Measurements from ENCODE around the gene PCDHGA6. TPM values are rescaled to one million over a fixed set of nuclear protein-coding genes. Genes with fewer than 3 reads are reported as not detected.
"Not testable (repeated sequence)": the region's sequence is repeated elsewhere in the genome, so short reads cannot be mapped to it uniquely, and the experiment has no call there.

Gene PCDHGA6
- total RNA-seq, 2 experiments from 2014 or later: not detected

DNA sequence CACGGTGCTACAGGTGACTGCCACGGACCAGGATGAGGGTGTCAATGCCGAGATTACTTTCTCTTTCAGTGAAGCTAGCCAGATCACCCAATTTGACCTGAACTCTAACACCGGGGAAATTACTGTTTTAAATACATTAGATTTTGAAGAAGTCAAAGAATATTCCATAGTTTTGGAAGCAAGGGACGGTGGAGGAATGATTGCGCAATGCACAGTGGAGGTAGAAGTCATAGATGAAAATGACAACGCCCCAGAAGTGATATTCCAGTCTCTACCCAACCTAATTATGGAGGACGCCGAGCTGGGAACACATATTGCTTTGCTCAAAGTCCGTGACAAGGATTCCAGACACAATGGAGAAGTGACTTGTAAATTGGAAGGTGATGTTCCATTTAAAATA, 15.0 kb downstream of the PCDHGA6 start:
- DNase-seq: no peak
- H3K4me1 Mint-ChIP-seq: no peaks in the 10 kb centered on the region
- no peak overlapping the region for H3K4me3 Mint-ChIP-seq
- no peak overlapping the region for H3K27ac Mint-ChIP-seq
- POLR2A ChIA-PET: no interaction called here
- peaks cover 27% of the 10 kb centered on the region for H3K9me3 Mint-ChIP-seq
- H3K27me3 Mint-ChIP-seq: peaks cover 45% of the 10 kb centered on the region
- peaks cover 2% of the 10 kb centered on the region for H3K36me3 Mint-ChIP-seq (ENCODE audit: low read depth)
- CTCF ChIA-PET: interaction anchor here (1.7 kb wide), 1 partner anchor 19 kb away, joined by 5 read pairs; the partner anchor contains the start of gene PCDHGB3

DNA sequence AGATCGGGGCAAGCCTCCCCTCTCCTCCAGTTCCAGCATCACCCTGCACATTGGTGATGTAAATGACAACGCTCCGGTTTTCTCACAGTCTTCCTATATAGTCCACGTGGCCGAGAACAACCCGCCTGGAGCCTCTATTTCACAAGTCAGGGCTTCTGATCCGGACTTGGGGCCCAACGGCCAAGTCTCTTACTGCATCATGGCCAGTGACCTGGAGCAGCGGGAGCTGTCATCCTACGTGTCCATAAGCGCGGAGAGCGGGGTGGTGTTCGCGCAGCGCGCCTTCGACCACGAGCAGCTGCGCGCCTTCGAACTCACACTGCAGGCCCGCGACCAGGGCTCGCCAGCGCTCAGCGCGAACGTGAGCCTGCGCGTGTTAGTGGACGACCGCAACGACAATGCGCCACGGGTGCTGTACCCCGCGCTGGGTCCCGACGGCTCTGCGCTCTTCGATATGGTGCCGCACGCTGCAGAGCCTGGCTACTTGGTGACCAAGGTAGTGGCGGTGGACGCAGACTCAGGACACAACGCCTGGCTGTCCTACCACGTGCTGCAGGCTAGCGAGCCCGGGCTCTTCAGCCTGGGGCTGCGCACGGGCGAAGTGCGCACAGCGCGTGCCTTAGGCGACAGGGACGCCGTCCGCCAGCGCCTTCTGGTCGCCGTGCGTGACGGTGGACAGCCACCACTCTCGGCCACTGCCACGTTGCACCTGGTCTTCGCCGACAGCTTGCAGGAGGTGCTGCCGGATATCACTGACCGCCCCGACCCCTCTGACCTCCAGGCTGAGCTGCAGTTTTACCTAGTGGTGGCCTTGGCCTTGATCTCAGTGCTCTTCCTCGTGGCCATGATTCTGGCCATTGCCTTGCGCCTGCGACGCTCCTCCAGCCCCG, 15.7 kb downstream of the PCDHGA6 start:
- H3K27ac Mint-ChIP-seq: no peak overlapping the region

DNA sequence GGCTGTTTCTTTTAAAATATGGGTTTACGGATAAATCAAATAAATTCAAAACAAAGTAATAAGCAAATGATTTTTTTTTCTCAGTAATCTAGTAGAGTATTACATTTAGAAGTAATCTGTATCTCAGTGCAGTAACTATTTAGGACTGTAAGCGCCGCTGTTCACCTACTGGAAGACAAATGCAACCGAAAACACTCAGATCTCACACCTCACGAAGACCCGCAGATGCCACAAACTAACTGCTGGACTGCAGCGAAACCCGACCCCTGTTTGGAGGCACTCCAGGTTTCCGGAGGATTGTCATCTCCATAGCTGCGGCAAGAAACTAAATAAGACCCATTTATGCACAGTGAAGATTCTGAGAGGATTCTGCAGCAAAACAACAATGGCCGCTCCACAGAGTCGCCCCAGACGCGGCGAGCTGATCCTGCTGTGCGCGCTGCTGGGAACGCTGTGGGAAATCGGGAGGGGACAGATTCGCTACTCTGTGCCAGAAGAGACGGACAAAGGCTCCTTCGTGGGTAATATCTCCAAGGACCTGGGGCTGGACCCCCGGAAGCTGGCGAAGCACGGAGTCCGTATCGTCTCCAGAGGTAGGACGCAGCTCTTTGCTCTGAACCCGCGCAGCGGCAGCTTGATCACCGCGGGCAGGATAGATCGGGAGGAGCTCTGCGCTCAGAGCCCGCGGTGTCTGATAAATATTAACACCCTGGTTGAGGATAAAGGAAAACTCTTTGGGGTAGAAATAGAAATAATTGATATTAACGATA, 18.9 kb downstream of the PCDHGA6 start, which contains the start of gene PCDHGA8:
TSS of gene PCDHGA8 (plus strand) at position 205 of the 770 bp plus-strand sequence. CDS start at position 386, 181 bp downstream.
- Mint-ChIP-seq H3K27ac (no peak within 1 kb of the TSS), H3K36me3 (ENCODE audit: low read depth) (peaks cover 2% of the 10 kb centered on the region), H3K4me1 (no peaks in the 10 kb centered on the region), H3K9me3 (peaks cover 32% of the 10 kb centered on the region), H3K27me3 (peaks cover 46% of the 10 kb centered on the region), H3K4me3 (no peak within 1 kb of the TSS)
- ChIA-PET POLR2A (no interaction called here), CTCF (interaction anchor here (0.9 to 1.2 kb wide), 2 partner anchors 12 to 54 kb away, joined by 3 read pairs; partner anchors contain the start of gene PCDHGA2)
- no peak for DNase-seq

More for the DNA sequence above, 15.7 kb downstream of the PCDHGA6 start:
- ChIA-PET CTCF (interaction anchor here (1.2 to 1.7 kb wide), 3 partner anchors 19 to 175 kb away, joined by 3 to 5 read pairs (median 3); partner anchors contain the start of genes PCDHGB2 and PCDHGB3), POLR2A (no interaction called here)
- no peak for DNase-seq
- Mint-ChIP-seq H3K36me3 (ENCODE audit: low read depth) (peaks cover 2% of the 10 kb centered on the region), H3K9me3 (peaks cover 26% of the 10 kb centered on the region), H3K4me1 (no peaks in the 10 kb centered on the region), H3K4me3 (no peak overlapping the region), H3K27me3 (peaks cover 49% of the 10 kb centered on the region)

DNA sequence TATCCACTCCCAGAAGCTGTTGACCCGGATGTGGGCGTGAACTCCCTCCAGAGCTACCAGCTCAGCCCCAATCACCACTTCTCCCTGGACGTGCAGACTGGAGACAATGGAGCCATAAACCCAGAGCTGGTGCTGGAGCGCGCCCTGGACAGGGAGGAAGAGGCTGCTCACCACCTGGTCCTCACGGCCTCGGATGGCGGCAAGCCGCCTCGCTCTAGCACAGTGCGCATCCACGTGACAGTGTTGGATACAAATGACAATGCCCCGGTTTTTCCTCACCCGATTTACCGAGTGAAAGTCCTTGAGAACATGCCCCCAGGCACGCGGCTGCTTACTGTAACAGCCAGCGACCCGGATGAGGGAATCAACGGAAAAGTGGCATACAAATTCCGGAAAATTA, 19.6 kb downstream of the PCDHGA6 start:
- POLR2A ChIA-PET: no interaction called here
- Mint-ChIP-seq H3K9me3 (peaks cover 31% of the 10 kb centered on the region), H3K4me1 (no peaks in the 10 kb centered on the region), H3K27ac (no peak overlapping the region), H3K27me3 (peaks cover 44% of the 10 kb centered on the region), H3K4me3 (no peak overlapping the region), H3K36me3 (ENCODE audit: low read depth) (peaks cover 2% of the 10 kb centered on the region)
- DNase-seq: no peak
- CTCF ChIA-PET: interaction anchor here (0.9 kb wide), 1 partner anchor 13 kb away, joined by 3 read pairs; no protein-coding TSS in a partner anchor

DNA sequence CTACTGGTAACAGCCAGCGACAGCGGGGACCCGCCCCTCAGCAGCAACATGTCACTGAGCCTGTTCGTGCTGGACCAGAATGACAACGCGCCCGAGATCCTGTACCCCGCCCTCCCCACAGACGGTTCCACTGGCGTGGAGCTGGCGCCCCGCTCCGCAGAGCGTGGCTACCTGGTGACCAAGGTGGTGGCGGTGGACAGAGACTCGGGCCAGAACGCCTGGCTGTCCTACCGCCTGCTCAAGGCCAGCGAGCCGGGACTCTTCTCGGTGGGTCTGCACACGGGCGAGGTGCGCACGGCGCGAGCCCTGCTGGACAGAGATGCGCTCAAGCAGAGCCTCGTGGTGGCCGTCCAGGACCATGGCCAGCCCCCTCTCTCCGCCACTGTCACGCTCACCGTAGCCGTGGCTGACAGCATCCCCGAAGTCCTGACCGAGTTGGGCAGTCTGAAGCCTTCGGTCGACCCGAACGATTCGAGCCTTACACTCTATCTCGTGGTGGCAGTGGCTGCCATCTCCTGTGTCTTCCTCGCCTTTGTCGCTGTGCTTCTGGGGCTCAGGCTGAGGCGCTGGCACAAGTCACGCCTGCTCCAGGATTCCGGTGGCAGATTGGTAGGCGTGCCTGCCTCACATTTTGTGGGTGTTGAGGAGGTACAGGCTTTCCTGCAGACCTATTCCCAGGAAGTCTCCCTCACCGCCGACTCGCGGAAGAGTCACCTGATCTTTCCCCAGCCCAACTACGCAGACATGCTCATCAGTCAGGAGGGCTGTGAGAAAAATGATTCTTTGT, 20.9 kb downstream of the PCDHGA6 start:
- H3K36me3 Mint-ChIP-seq (ENCODE audit: low read depth); POLR2A ChIA-PET; H3K4me3 Mint-ChIP-seq; H3K27ac Mint-ChIP-seq; H3K4me1 Mint-ChIP-seq; DNase-seq: not testable (repeated sequence)
- H3K9me3 Mint-ChIP-seq: peaks cover 32% of the 10 kb centered on the region
- CTCF ChIA-PET: interaction anchor here (0.8 kb wide), 2 partner anchors 30 to 161 kb away, joined by 3 read pairs; no protein-coding TSS in a partner anchor
- peaks cover 47% of the 10 kb centered on the region for H3K27me3 Mint-ChIP-seq

DNA sequence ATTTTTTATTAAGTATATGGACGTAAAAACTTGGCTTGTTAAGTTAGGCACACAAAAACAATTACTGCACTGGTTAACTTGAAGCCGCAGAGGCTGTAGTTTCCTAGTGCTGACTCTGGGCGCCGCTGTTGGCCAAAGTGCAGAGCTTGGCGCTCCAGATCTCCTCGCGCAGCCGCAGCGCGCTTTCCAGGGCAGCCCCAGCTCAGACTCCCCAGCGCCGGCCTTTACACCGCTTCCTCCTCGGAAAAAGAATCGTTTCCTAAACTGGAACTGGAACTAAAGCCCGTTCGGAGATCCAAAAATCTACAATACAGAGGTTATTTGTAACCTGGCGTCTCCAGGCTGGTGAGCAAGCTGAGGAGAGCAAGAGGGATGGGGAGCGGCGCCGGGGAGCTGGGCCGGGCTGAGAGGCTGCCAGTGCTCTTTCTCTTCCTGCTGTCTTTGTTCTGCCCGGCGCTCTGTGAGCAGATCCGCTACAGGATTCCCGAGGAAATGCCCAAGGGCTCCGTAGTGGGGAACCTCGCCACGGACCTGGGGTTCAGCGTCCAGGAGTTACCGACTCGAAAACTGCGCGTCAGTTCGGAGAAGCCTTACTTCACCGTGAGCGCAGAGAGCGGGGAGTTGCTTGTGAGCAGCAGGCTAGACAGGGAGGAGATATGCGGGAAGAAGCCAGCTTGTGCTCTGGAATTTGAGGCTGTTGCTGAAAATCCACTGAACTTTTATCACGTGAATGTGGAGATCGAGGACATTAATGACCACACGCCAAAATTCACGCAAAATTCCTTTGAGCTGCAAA, 24.3 kb downstream of the PCDHGA6 start, which contains the start of gene PCDHGB5:
TSS of gene PCDHGB5 (plus strand) at position 192 of the 796 bp plus-strand sequence. CDS start at position 373, 181 bp downstream.
- H3K4me3 Mint-ChIP-seq: peak within 1 kb of the TSS; percentile 25
- not testable (repeated sequence) for H3K36me3 Mint-ChIP-seq (ENCODE audit: low read depth); H3K4me1 Mint-ChIP-seq
- peaks cover 48% of the 10 kb centered on the region for H3K27me3 Mint-ChIP-seq
- ChIA-PET POLR2A (interaction anchor here (0.7 kb wide), 1 partner anchor 15 kb away, joined by 3 read pairs; the partner anchor contains the start of gene PCDHGA10), CTCF (interaction anchor here (1.2 to 3.0 kb wide), 9 partner anchors 10 to 556 kb away, joined by 3 to 11 read pairs (median 5); partner anchors contain the start of genes PCDHGA10, PCDHGA11, PCDHGA6 and PCDHGB6)
- peaks cover 24% of the 10 kb centered on the region for H3K9me3 Mint-ChIP-seq
- DNase-seq: peak; percentile 34
- peak within 1 kb of the TSS; percentile 33 for H3K27ac Mint-ChIP-seq

DNA sequence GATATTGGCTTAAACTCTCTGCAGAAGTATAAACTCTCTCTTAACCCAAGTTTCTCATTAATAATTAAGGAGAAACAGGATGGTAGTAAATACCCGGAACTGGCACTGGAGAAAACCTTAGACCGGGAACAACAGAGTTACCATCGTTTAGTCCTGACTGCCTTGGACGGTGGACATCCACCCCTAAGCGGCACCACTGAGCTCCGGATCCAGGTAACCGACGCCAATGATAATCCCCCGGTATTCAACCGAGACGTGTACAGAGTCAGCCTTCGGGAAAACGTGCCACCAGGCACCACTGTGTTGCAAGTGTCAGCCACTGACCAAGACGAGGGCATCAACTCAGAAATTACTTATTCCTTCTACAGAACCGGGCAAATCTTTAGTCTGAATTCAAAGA, 24.9 kb downstream of the PCDHGA6 start:
- H3K36me3 Mint-ChIP-seq (ENCODE audit: low read depth): peaks cover 7% of the 10 kb centered on the region
- no peaks in the 10 kb centered on the region for H3K4me1 Mint-ChIP-seq
- peak overlapping the region; percentile 33 for H3K27ac Mint-ChIP-seq
- peaks cover 29% of the 10 kb centered on the region for H3K9me3 Mint-ChIP-seq
- H3K4me3 Mint-ChIP-seq: peak overlapping the region; percentile 25
- POLR2A ChIA-PET: no interaction called here
- H3K27me3 Mint-ChIP-seq: peaks cover 52% of the 10 kb centered on the region
- CTCF ChIA-PET: interaction anchor here (1.2 to 3.0 kb wide), 3 partner anchors 18 to 557 kb away, joined by 3 to 11 read pairs (median 3); no protein-coding TSS in a partner anchor
- DNase-seq: no peak

DNA sequence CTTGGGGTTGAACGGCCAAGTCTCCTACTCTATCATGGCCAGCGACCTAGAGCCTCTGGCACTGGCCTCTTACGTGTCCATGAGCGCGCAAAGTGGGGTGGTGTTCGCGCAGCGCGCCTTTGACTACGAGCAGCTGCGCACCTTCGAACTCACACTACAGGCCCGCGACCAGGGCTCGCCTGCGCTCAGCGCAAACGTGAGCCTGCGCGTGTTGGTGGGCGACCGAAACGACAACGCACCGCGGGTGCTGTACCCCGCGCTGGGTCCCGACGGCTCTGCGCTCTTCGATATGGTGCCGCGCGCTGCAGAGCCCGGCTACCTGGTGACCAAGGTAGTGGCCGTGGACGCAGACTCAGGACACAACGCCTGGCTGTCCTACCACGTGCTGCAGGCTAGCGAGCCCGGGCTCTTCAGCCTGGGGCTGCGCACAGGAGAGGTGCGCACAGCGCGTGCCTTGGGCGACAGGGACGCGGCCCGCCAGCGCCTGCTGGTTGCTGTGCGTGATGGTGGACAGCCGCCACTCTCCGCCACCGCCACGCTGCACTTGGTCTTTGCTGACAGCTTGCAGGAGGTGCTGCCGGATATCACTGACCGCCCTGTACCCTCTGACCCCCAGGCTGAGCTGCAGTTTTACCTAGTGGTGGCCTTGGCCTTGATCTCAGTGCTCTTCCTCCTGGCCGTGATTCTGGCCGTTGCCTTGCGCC, 26.0 kb downstream of the PCDHGA6 start:
- Mint-ChIP-seq H3K9me3 (peaks cover 27% of the 10 kb centered on the region), H3K4me3 (no peak overlapping the region), H3K4me1 (no peaks in the 10 kb centered on the region), H3K36me3 (ENCODE audit: low read depth) (peaks cover 7% of the 10 kb centered on the region), H3K27me3 (peaks cover 50% of the 10 kb centered on the region), H3K27ac (no peak overlapping the region)
- DNase-seq: no peak
- CTCF ChIA-PET: interaction anchor here (0.7 kb wide), 1 partner anchor 13 kb away, joined by 3 read pairs; the partner anchor contains the start of gene PCDHGA10
- POLR2A ChIA-PET: no interaction called here

DNA sequence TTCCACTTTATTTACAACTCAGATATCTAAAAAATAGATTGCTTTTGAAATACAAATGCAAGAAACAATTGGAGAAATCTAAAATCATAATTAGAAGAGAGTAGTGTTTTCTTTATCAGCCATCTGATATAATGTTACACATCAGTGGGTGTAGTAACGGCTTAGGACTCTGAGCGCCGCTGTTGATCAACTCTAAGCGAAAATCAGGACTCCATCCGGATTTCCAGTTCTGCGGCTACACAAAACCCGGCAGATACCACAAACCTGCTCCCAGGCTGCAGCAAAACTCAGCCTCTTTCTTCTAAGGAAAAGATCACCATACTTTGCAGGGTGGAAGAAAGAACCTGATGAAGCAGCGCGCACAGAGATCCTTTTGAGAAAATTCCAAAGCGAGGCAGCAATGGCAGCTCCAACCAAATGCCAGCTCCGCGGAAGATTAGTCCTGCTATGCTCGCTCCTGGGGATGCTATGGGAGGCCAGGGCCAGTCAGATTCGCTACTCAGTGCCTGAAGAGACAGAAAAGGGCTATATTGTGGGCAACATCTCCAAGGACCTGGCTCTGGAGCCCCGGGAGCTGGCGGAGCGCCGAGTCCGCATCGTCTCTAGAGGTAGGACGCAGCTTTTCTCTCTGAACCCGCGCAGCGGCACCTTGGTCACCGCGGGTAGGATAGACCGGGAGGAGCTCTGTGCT, 29.0 kb downstream of the PCDHGA6 start, which contains the start of gene PCDHGA9:
TSS of gene PCDHGA9 (plus strand) at position 226 of the 691 bp plus-strand sequence. CDS start at position 401, 175 bp downstream.
- DNase-seq: no peak
- Mint-ChIP-seq H3K36me3 (ENCODE audit: low read depth) (peaks cover 7% of the 10 kb centered on the region), H3K4me3 (no peak within 1 kb of the TSS), H3K27ac (no peak within 1 kb of the TSS), H3K4me1 (no peaks in the 10 kb centered on the region), H3K27me3 (peaks cover 48% of the 10 kb centered on the region), H3K9me3 (peaks cover 26% of the 10 kb centered on the region)
- CTCF ChIA-PET: interaction anchor here (0.8 to 1.6 kb wide), 4 partner anchors 11 to 121 kb away, joined by 3 to 5 read pairs (median 3); partner anchors contain the start of genes PCDHGA10 and PCDHGA11
- POLR2A ChIA-PET: no interaction called here

DNA sequence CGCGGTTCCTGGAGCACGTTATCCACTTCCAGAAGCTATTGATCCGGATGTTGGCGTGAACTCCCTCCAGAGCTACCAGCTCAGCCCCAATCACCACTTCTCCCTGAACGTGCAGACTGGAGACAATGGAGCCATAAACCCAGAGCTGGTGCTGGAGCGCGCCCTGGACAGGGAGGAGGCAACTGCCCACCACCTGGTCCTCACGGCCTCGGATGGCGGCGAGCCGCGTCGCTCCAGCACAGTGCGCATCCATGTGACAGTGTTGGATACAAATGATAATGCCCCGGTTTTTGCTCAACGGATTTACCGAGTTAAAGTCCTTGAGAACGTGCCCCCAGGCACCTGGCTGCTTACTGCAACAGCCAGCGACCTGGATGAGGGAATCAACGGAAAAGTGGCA, 29.7 kb downstream of the PCDHGA6 start:
- Mint-ChIP-seq H3K9me3 (peaks cover 29% of the 10 kb centered on the region), H3K4me1 (peaks cover 2% of the 10 kb centered on the region), H3K4me3 (no peak overlapping the region), H3K27ac (no peak overlapping the region), H3K36me3 (ENCODE audit: low read depth) (peaks cover 7% of the 10 kb centered on the region), H3K27me3 (peaks cover 54% of the 10 kb centered on the region)
- DNase-seq: no peak
- ChIA-PET CTCF (interaction anchor here (0.8 to 1.6 kb wide), 4 partner anchors 10 to 120 kb away, joined by 3 to 5 read pairs (median 3); partner anchors contain the start of genes PCDHGA10 and PCDHGA11), POLR2A (no interaction called here)
